Stimulated activated CD4-positive, alpha-beta T cell treated with anti-CD3 and anti-CD28 coated beads, Interleukin-12 subunit alpha, Interleukin-12 subunit beta, amount 100 ng/mL, for 24 hours (primary cell): ENCODE measurements around the gene KCNA10.

Experiments
- DNase-seq, 2 experiments: peaks; one replicate each; pipeline ENCODE4 v3.0.0-alpha.2; 2020; ENCODE audit warnings: low read depth in 2 of 2

The KCNA10 gene

DNA sequence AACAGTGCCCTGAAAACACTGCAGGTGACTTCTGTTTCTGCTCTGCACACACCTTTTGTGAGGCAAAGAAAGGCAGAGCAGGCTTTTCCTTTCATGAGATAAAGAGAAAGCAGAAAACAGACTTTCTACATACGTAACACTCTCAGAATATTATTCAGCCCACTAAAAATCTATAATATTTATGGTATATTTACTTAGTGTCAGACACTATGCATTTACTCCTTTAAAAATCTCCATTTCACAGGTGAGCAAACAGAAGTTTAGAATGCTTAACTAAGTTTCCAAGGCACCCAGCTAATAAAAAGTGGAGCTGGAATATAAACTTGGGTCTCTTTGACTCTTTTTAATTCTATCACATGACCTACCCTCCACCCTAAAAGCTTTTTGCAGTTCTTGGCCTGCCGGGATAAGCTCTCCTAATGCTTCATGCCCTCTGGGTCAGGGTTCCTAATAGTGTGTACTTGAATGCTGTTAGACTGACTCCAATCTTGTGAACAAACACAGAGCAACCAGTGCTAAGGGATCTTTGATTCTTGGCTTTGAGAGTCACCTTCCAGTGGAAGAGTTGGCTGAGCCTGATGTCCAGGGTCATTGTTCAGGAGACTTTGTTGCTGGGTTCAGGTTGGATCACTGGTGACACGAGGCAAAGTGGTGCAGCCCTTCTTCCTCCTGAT lies 40.9 kb downstream of the KCNA10 start:
- DNase-seq = no peak

- DNase-seq = no peak
These were observed 41.5 kb downstream of the KCNA10 start for GRCh38 chr1:110477445-110477957.

GRCh38 chr1:110477041-110477440 lies 41.9 kb downstream of the KCNA10 start:
- no peak for DNase-seq

DNA sequence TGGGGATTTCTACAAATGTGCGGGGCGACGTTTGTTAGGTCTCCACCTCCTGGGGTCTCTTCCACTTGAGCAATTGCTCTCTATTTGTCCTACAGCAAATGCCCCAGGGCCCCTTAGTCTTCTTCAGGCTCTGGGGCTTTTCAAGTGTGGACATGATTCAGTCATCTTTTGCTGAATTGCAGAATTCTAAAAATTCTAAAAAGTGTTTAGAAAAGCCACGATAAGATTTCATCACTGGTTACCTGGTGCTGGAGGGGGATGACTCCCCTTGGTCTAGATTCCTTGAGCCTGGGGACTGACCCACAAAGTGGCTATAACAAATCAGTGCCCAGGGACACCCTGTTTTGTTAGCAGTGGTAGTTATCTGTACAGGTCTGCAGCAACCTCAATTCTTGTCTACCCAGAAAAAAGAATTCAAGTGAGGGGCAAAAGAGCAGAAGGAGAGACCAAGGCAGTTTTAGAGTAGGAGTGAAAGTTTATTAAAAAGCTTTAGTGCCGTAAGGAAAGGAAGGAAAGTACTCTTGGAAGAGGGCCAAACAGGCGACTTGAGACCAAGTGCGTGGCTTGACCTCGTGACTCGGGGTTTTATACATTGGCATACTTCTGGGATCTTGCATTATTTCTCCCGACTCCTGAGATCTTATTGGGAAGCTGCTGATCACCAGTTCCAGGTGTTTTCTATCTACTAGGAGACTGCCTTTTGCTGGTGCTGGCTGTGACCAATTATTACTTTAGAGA lies 42.8 kb downstream of the KCNA10 start:
- no peak for DNase-seq

GRCh38 chr1:110475362-110476027 lies 43.5 kb downstream of the KCNA10 start:
- DNase-seq = no peak

GRCh38 chr1:110474444-110474843 lies 44.5 kb downstream of the KCNA10 start:
- no peak for DNase-seq

GRCh38 chr1:110472546-110472945 lies 46.4 kb downstream of the KCNA10 start:
- DNase-seq = no peak

DNA sequence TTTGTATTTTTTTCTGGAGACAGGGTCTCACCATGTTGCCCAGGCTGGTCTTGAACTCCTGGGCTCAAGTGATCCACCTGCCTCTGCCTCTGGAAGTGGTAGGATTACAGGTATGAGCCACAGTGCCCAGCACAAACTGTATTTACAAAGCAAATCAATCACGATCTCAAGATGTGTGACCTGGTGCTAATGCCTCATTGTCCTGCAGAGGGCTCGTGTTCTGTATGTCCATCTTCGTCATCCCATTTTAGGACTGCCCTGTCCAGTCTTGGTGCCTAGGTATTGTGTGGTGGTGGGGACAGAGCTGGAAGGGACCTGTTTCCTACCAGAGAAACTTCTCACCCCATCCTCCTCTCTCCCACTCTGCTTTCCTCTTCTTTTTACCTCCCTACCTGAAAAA lies 47.8 kb downstream of the KCNA10 start:
- no peak for DNase-seq
